ENCODE results near the gene KLHL8. TPM values are rescaled to one million over a fixed set of nuclear protein-coding genes. Genes with fewer than 3 reads are reported as not detected.

KLHL8 gene
- total RNA-seq, 1 donor = 10.1 TPM

DNA sequence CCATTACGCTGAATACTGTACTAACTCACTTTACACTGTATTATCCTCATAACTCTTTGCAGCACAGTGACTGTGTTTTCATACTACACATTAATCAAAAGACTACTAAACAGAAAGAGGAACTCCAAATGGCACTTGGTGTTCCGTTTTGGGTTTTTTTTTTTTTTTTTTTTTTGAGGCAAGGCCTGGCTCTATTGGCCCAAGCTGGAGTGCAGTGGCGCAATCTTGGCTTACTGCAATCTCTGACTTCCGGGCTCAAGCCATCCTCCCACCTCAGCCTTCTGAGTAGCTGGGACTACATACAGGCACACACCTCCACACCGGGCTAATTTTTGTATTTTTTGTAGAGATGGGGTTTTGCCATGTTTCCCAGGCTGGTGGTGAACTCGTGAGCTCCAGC is 10.7 kb downstream of the KLHL8 start:
- no peak overlapping the region for H3K4me3 ChIP-seq (ENCODE audit: low read depth, low read length)
- TF ChIP-seq, protein P1, sequence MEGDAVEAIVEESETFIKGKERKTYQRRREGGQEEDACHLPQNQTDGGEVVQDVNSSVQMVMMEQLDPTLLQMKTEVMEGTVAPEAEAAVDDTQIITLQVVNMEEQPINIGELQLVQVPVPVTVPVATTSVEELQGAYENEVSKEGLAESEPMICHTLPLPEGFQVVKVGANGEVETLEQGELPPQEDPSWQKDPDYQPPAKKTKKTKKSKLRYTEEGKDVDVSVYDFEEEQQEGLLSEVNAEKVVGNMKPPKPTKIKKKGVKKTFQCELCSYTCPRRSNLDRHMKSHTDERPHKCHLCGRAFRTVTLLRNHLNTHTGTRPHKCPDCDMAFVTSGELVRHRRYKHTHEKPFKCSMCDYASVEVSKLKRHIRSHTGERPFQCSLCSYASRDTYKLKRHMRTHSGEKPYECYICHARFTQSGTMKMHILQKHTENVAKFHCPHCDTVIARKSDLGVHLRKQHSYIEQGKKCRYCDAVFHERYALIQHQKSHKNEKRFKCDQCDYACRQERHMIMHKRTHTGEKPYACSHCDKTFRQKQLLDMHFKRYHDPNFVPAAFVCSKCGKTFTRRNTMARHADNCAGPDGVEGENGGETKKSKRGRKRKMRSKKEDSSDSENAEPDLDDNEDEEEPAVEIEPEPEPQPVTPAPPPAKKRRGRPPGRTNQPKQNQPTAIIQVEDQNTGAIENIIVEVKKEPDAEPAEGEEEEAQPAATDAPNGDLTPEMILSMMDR (IDR thresholded peaks at IDR 0.05; ENCODE audit: insufficient read depth, low read length) = no peak
- no peak for DNase-seq (ENCODE audit: low read depth)

DNA sequence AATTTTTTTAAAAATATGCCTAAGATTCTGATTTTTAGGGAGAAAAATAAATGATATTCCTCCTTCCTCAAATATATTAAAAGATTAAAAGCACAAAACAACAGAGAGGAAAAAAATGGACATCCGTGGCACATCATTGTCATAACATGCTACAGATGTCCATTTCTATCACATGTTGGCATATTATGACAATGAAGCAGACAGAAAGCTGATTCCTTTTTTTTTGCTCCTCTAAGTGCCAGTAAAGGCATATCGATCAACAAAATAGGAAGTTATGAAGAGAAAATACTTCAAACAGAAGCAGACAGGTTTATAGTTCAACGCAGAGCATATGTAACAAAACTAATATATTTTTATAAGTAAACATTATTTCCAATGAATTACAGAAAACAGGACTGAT is 11.2 kb downstream of the KLHL8 start:
- no peak for DNase-seq (ENCODE audit: low read depth)
- TF ChIP-seq, protein P1 (IDR thresholded peaks at IDR 0.05; ENCODE audit: insufficient read depth, low read length) = no peak
- H3K4me3 ChIP-seq (ENCODE audit: low read depth, low read length) = no peak overlapping the region

DNA sequence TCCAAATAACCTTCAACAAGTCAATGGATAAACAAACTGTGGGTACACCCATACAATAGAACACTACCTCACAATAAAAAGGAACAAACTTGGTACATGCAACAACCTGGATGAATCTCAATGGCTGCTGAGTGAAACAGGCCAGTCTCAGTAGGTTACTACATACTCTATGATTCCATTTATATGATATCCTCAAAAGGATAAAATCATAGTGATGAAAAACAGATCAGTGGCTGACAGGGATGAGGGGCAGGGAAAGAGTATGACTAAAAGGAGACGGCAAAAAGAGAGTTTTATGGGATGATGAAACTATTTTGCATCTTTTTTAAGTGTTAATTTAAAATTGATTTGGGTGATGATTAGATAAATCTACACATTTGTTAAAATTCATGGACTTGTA is 15.9 kb downstream of the KLHL8 start:
- no peak overlapping the region for H3K4me3 ChIP-seq (ENCODE audit: low read depth, low read length)
- TF ChIP-seq, protein P1 (IDR thresholded peaks at IDR 0.05; ENCODE audit: insufficient read depth, low read length) = no peak
- no peak for DNase-seq (ENCODE audit: low read depth)

DNA sequence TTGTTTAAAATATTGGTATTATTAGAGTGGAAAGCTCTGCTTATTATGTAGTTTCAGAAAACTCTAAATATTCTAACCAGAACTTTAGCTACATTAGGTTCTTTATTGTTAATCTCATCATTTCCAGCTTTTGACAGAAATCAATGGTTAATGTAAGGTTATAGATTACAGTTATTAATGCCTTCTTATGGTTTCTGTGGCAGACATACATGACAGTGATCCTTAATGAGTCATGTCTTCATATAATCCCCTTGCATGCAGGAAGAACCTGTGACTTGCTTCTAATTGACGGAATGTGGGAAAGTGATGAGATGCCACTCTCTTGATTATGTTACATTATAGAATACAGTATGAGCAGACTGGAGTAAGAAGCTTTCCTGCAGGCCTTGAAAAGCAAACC is 23.5 kb downstream of the KLHL8 start:
- no peak for DNase-seq (ENCODE audit: low read depth)
- H3K4me3 ChIP-seq (ENCODE audit: low read depth, low read length) = no peak overlapping the region
- TF ChIP-seq, protein P1 (IDR thresholded peaks at IDR 0.05; ENCODE audit: insufficient read depth, low read length) = no peak

- no peak for DNase-seq (ENCODE audit: low read depth)
- TF ChIP-seq, protein P1 (IDR thresholded peaks at IDR 0.05; ENCODE audit: insufficient read depth, low read length) = no peak
- H3K4me3 ChIP-seq (ENCODE audit: low read depth, low read length) = no peak overlapping the region
These were observed 24.3 kb downstream of the KLHL8 start for GRCh38 chr4:87196146-87196545.

GRCh38 chr4:87193958-87194675 is 26.3 kb downstream of the KLHL8 start:
- DNase-seq (ENCODE audit: low read depth) = no peak
- TF ChIP-seq, protein P1 (IDR thresholded peaks at IDR 0.05; ENCODE audit: insufficient read depth, low read length) = no peak
- H3K4me3 ChIP-seq (ENCODE audit: low read depth, low read length) = no peak overlapping the region
